Measurements from ENCODE around the gene PAM.

DNA sequence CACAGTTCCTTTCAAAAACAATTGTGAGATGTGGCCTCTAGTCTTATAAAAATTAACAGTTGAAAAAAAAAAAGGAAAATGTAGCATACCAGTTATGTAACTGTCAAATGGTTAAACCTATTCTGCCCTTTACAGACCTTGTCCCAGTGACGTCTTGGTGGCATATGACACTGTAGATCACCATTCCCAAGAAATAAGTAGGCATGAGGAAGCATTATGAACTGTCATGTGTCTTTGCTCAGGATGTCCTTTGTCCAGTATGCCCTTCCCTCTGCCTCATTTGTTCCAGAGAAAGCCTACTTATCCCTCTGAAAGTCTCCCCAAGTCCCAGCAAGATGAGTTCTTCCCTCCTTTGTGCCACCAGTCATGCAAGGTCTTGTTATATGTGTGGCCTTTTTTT, 63.2 kb downstream of the PAM start:
- TF ChIP-seq, protein P1, sequence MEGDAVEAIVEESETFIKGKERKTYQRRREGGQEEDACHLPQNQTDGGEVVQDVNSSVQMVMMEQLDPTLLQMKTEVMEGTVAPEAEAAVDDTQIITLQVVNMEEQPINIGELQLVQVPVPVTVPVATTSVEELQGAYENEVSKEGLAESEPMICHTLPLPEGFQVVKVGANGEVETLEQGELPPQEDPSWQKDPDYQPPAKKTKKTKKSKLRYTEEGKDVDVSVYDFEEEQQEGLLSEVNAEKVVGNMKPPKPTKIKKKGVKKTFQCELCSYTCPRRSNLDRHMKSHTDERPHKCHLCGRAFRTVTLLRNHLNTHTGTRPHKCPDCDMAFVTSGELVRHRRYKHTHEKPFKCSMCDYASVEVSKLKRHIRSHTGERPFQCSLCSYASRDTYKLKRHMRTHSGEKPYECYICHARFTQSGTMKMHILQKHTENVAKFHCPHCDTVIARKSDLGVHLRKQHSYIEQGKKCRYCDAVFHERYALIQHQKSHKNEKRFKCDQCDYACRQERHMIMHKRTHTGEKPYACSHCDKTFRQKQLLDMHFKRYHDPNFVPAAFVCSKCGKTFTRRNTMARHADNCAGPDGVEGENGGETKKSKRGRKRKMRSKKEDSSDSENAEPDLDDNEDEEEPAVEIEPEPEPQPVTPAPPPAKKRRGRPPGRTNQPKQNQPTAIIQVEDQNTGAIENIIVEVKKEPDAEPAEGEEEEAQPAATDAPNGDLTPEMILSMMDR (IDR thresholded peaks at IDR 0.05; ENCODE audit: insufficient read depth, low read length), result no peak
- TF ChIP-seq SPI1 (IDR thresholded peaks at IDR 0.05; ENCODE audit: borderline replicate concordance, low read depth), result no peak
- TF ChIP-seq POLR2AphosphoS5 (IDR thresholded peaks at IDR 0.05; ENCODE audit: low read depth), result no peak
